ENCODE measurements around the gene CRYBG2. TPM values are rescaled to one million over a fixed set of nuclear protein-coding genes. Genes with fewer than 3 reads are reported as not detected.

CRYBG2 gene
- total and polyA plus RNA-seq, 10 donors = 0.87 to 3.4 (median 1.2) TPM; not detected in 5

GRCh38 chr1:26338670-26339069 lies 15.3 kb downstream of the CRYBG2 start:
- TF ChIP-seq POLR2A (IDR thresholded peaks at IDR 0.05) = no peak
- TF ChIP-seq POLR2AphosphoS5 (IDR thresholded peaks at IDR 0.05) = no peak
- TF ChIP-seq CTCF (IDR thresholded peaks at IDR 0.05 in 8 of 11, conservative IDR thresholded peaks at IDR 0.05 in 3 of 11) = no peak
- 50 to 94% (median 83%) methylated on average over 1 of the region's 1 CpG for WGBS, 5 donors
- Histone ChIP-seq H3K27ac (no peak overlapping the region), H3K4me1 (peaks cover 0 to 27% (median 22%) of the 10 kb centered on the region in 6 donors), H3K27me3 (replicated peaks in 1 of 7) (peaks cover 0 to 33% (median 12%) of the 10 kb centered on the region in 7 donors), H3K9me3 (no peaks in the 10 kb centered on the region), H3K36me3 (no peaks in the 10 kb centered on the region), H3K4me3 (no peak overlapping the region)
- intact Hi-C loops (cut with DNase I; ENCODE audit: low total_unique reads) = no loop called here
- no peak for DNase-seq

- Histone ChIP-seq H3K36me3 (no peaks in the 10 kb centered on the region), H3K9me3 (no peaks in the 10 kb centered on the region), H3K4me1 (peaks cover 0 to 29% (median 22%) of the 10 kb centered on the region in 6 donors), H3K27ac (peak overlapping the region in 1 of 8 donors; percentile 66), H3K4me3 (no peak overlapping the region), H3K27me3 (replicated peaks in 1 of 7) (peaks cover 0 to 41% (median 12%) of the 10 kb centered on the region in 7 donors)
- TF ChIP-seq POLR2AphosphoS5 (IDR thresholded peaks at IDR 0.05) = no peak
- no peak for DNase-seq
- intact Hi-C loops (cut with DNase I; ENCODE audit: low total_unique reads) = no loop called here
- WGBS, 5 donors = 45 to 58% (median 55%) methylated on average over 4 of the region's 4 CpGs
These were observed 16.3 kb downstream of the CRYBG2 start for GRCh38 chr1:26337625-26338024.

GRCh38 chr1:26337206-26337535 lies 16.8 kb downstream of the CRYBG2 start:
- no peaks in the 10 kb centered on the region for H3K36me3 ChIP-seq
- DNase-seq = no peak
- no peaks in the 10 kb centered on the region for H3K9me3 ChIP-seq
- peak overlapping the region in 1 of 8 donors; percentile 66 for H3K27ac ChIP-seq
- H3K4me3 ChIP-seq = peak overlapping the region in 1 of 8 donors; percentile 82
- peaks cover 0 to 41% (median 12%) of the 10 kb centered on the region in 7 donors for H3K27me3 ChIP-seq (replicated peaks in 1 of 7)
- intact Hi-C loops (cut with DNase I; ENCODE audit: low total_unique reads) = no loop called here
- 88 to 96% (median 92%) methylated on average over 7 of the region's 7 CpGs for WGBS, 5 donors
- peaks cover 0 to 29% (median 22%) of the 10 kb centered on the region in 6 donors for H3K4me1 ChIP-seq
- no peak for TF ChIP-seq POLR2AphosphoS5 (IDR thresholded peaks at IDR 0.05)
- no peak for TF ChIP-seq CTCF (IDR thresholded peaks at IDR 0.05 in 8 of 11, conservative IDR thresholded peaks at IDR 0.05 in 3 of 11)
- no peak for TF ChIP-seq POLR2A (IDR thresholded peaks at IDR 0.05)

GRCh38 chr1:26336477-26337205 lies 17.3 kb downstream of the CRYBG2 start:
- Histone ChIP-seq H3K36me3 (no peaks in the 10 kb centered on the region), H3K27ac (peak overlapping the region in 5 of 8 donors; percentile 1 to 71 (median 42)), H3K27me3 (replicated peaks in 1 of 7) (peaks cover 0 to 41% (median 16%) of the 10 kb centered on the region in 7 donors), H3K4me1 (peaks cover 0 to 29% (median 22%) of the 10 kb centered on the region in 6 donors), H3K9me3 (no peaks in the 10 kb centered on the region), H3K4me3 (peak overlapping the region; percentile 34 to 82 (median 57))
- TF ChIP-seq POLR2A (IDR thresholded peaks at IDR 0.05) = no peak
- peak in 1 of 11 experiments; percentile 15 for TF ChIP-seq CTCF (IDR thresholded peaks at IDR 0.05 in 8 of 11, conservative IDR thresholded peaks at IDR 0.05 in 3 of 11)
- TF ChIP-seq POLR2AphosphoS5 (IDR thresholded peaks at IDR 0.05) = peak in 1 of 3 donors; percentile 48
- 11 to 47% (median 13%) methylated on average over 9 to 52 of the region's 52 CpGs for WGBS, 5 donors
- intact Hi-C loops (cut with DNase I; ENCODE audit: low total_unique reads) = no loop called here
- peak; percentile 96 for DNase-seq

Measured in spleen (tissue), 11 donors.